IMR-90 (cell line): ENCODE measurements around the gene CROCC. TPM values are rescaled to one million over a fixed set of nuclear protein-coding genes. Genes with fewer than 3 reads are reported as not detected.

Experiments
- ATAC-seq: fragments of 200-7000 bp; cut with Tn5 transposase; 2 replicates; pipeline ENCODE4 v1.9.1; 2020; ENCODE audit warnings: low read depth, mild to moderate bottlenecking, moderate library complexity
- BruUV-seq: library from RNA; stranded (reverse); fragments of 400-500 nt; replicated peaks from 2 replicates; lab custom pipeline; 2021; lab: Mats Ljungman, UMichigan
- CTCF ChIA-PET: fragments of 300-600 bp; formaldehyde crosslinking; extraction: SDS; loops from one replicate; lab custom pipeline; 2021; ENCODE audit warnings: antibody characterized with exemption; lab: Yijun Ruan, JAX
- POLR2A ChIA-PET: fragments of 300-600 bp; sonication (Branson Sonifier 250); formaldehyde crosslinking; loops from one replicate; lab custom pipeline; 2022; ENCODE audit warnings: antibody characterized with exemption; ENCODE audit not compliant: unreplicated experiment; lab: Charles Lee
- DNase-seq: peaks from one replicate; pipeline ENCODE4 v3.0.0; 2013
- H2AFZ ChIP-seq: replicated peaks from 2 replicates; pipeline ENCODE3; 2013; ENCODE audit warnings: low read length, mild to moderate bottlenecking; ENCODE audit not compliant: poor library complexity
- H2AK5ac ChIP-seq: 2 replicates; pipeline ENCODE4 v1.6.1; 2013; ENCODE audit warnings: low read depth, low read length, inconsistent platforms
- H2AK9ac ChIP-seq: replicated peaks from 2 replicates; pipeline ENCODE3; 2013; ENCODE audit warnings: mild to moderate bottlenecking, low read depth, low read length, moderate library complexity; ENCODE audit not compliant: poor library complexity
- H2BK120ac ChIP-seq: 2 replicates; pipeline ENCODE4 v1.6.1; 2013; ENCODE audit warnings: low read depth, low read length, inconsistent platforms
- H2BK15ac ChIP-seq: 3 replicates; pipeline ENCODE4 v1.6.1; 2013; ENCODE audit warnings: low read depth, low read length, inconsistent platforms
- H2BK20ac ChIP-seq: 2 replicates; pipeline ENCODE4 v1.6.1; 2013; ENCODE audit warnings: low read depth, mild to moderate bottlenecking, inconsistent platforms, low read length, moderate library complexity
- H2BK5ac ChIP-seq: 2 replicates; pipeline ENCODE4 v1.6.1; 2013; ENCODE audit warnings: mild to moderate bottlenecking, low read depth, low read length, inconsistent platforms; ENCODE audit not compliant: poor library complexity, severe bottlenecking
- H3K14ac ChIP-seq: replicated peaks from 2 replicates; pipeline ENCODE4 v1.6.1; 2013; ENCODE audit warnings: low read depth, low read length, inconsistent platforms
- H3K18ac ChIP-seq: 2 replicates; pipeline ENCODE4 v1.6.1; 2013; ENCODE audit warnings: low read depth, low read length, control low read depth
- H3K23ac ChIP-seq: 2 replicates; pipeline ENCODE4 v1.6.1; 2013; ENCODE audit warnings: low read depth, low read length, inconsistent platforms
- H3K27ac ChIP-seq: 2 replicates; pipeline ENCODE4 v1.5.1; 2013; ENCODE audit warnings: mild to moderate bottlenecking, control low read depth, low read length; ENCODE audit not compliant: insufficient read depth
- H3K27me3 ChIP-seq: 2 replicates; pipeline ENCODE4 v1.6.1; 2013; ENCODE audit warnings: low read length; ENCODE audit not compliant: control insufficient read depth, insufficient read depth
- H3K36me3 ChIP-seq: 2 replicates; pipeline ENCODE4 v1.6.1; 2013; ENCODE audit warnings: low read length, mixed read lengths; ENCODE audit not compliant: control insufficient read depth, insufficient read depth
- H3K4ac ChIP-seq: 2 replicates; pipeline ENCODE4 v1.6.1; 2013; ENCODE audit warnings: low read depth, low read length, inconsistent platforms
- H3K4me1 ChIP-seq: 2 replicates; pipeline ENCODE4 v1.6.1; 2013; ENCODE audit warnings: low read length, mixed read lengths; ENCODE audit not compliant: control insufficient read depth, insufficient read depth
- H3K4me2 ChIP-seq: 2 replicates; pipeline ENCODE4 v1.6.1; 2013; ENCODE audit warnings: low read depth, mild to moderate bottlenecking, control low read depth, low read length, moderate library complexity
- H3K4me3 ChIP-seq: 2 replicates; pipeline ENCODE4 v1.5.1; 2013; ENCODE audit warnings: low read depth, mild to moderate bottlenecking, control low read depth, low read length, moderate library complexity; ENCODE audit not compliant: insufficient read depth
- H3K56ac ChIP-seq: 2 replicates; pipeline ENCODE4 v1.6.1; 2013; ENCODE audit warnings: low read length, inconsistent platforms; ENCODE audit not compliant: insufficient read depth; ENCODE audit errors: extremely low read depth
- H3K79me1 ChIP-seq, 2 experiments: 2 replicates each; pipeline ENCODE4 v1.6.1; 2013; ENCODE audit warnings: low read length in 2 of 2, inconsistent platforms in 1 of 2, low read depth in 1 of 2
- H3K9ac ChIP-seq: 2 replicates; pipeline ENCODE4 v1.6.1; 2013; ENCODE audit warnings: low read depth, low read length, control low read depth
- H3K9me1 ChIP-seq: 2 replicates; pipeline ENCODE4 v1.6.1; 2013; ENCODE audit warnings: low read length, inconsistent platforms; ENCODE audit not compliant: insufficient read depth
- H3K9me3 ChIP-seq: 2 replicates; pipeline ENCODE4 v1.6.1; 2013; ENCODE audit warnings: low read length; ENCODE audit not compliant: control insufficient read depth, insufficient read depth
- H4K20me1 ChIP-seq: 2 replicates; pipeline ENCODE4 v1.6.1; 2013; ENCODE audit warnings: low read length, inconsistent platforms; ENCODE audit not compliant: insufficient read depth
- H4K5ac ChIP-seq: 2 replicates; pipeline ENCODE4 v1.6.1; 2013; ENCODE audit warnings: mild to moderate bottlenecking, low read depth, low read length, control low read depth
- H4K8ac ChIP-seq, 2 experiments: 2 replicates each; pipeline ENCODE4 v1.6.1; 2013; ENCODE audit warnings: low read depth in 2 of 2, low read length in 2 of 2, control low read depth in 1 of 2, inconsistent platforms in 1 of 2
- H4K91ac ChIP-seq: 2 replicates; pipeline ENCODE4 v1.6.1; 2013; ENCODE audit warnings: low read depth, low read length, inconsistent platforms; ENCODE audit not compliant: insufficient read depth
- CEBPB ChIP-seq: IDR thresholded peaks from 2 replicates; pipeline ENCODE4 v1.6.1; 2012; ENCODE audit warnings: low read depth, low read length, improper control_type of control experiment
- CTCF ChIP-seq: conservative IDR thresholded peaks from 2 replicates; pipeline ENCODE4 v1.5.1; 2012; ENCODE audit warnings: mild to moderate bottlenecking, low read depth, low read length, improper control_type of control experiment
- ELK1 ChIP-seq: fragments of 150-350 bp; IDR thresholded peaks from 2 replicates; pipeline ENCODE4 v1.6.1; 2016; ENCODE audit warnings: low read depth, mild to moderate bottlenecking, low read length, moderate library complexity, borderline replicate concordance
- FOS ChIP-seq: fragments of 150-350 bp; IDR thresholded peaks from 2 replicates; pipeline ENCODE4 v1.6.1; 2016; ENCODE audit warnings: low read depth, low read length
- MAFK ChIP-seq: IDR thresholded peaks from 2 replicates; pipeline ENCODE4 v1.6.1; 2012; ENCODE audit warnings: low read depth, low read length, improper control_type of control experiment
- POLR2A ChIP-seq: IDR thresholded peaks from 2 replicates; pipeline ENCODE4 v1.6.1; 2012; ENCODE audit warnings: mild to moderate bottlenecking, low read depth, low read length
- RAD21 ChIP-seq: IDR thresholded peaks from 2 replicates; pipeline ENCODE4 v1.6.1; 2012; ENCODE audit warnings: low read length, improper control_type of control experiment
- RCOR1 ChIP-seq: IDR thresholded peaks from 2 replicates; pipeline ENCODE4 v1.6.1; 2012; ENCODE audit warnings: mild to moderate bottlenecking, low read length, improper control_type of control experiment; ENCODE audit not compliant: insufficient replicate concordance
- RFX5 ChIP-seq: IDR thresholded peaks from 2 replicates; pipeline ENCODE4 v1.8.0; 2012; ENCODE audit warnings: low read depth, mild to moderate bottlenecking, low read length, moderate library complexity
- SMC3 ChIP-seq: fragments of 150-350 bp; IDR thresholded peaks from 2 replicates; pipeline ENCODE4 v1.6.1; 2016; ENCODE audit warnings: low read depth, mild to moderate bottlenecking, antibody characterized with exemption, low read length, moderate library complexity
- WGBS, 2 experiments: methylation state at CpG; one replicate each; pipeline versions ENCODE4 v1.1.5 to v1.1.7; 2013; ENCODE audit warnings: missing lambda C conversion rate in 2 of 2; ENCODE audit not compliant: insufficient read length in 1 of 2; ENCODE audit errors: extremely low coverage in 2 of 2; 5-methylcytosine and 5-hydroxymethylcytosine counted together
- dilution Hi-C: fragments of 300-500 bp; cut with HindIII; formaldehyde crosslinking; loops from one replicate; pipeline ENCODE4 v1.14.3; 2018; ENCODE audit warnings: low sequenced_read_pairs; ENCODE audit not compliant: unreplicated experiment
- in situ Hi-C: fragments of 300-500 bp; cut with MboI; formaldehyde crosslinking; loops from 3 replicates; pipeline ENCODE4 v1.14.3; 2019; ENCODE audit warnings: low sequenced_read_pairs, inconsistent platforms, mixed read lengths
- intact Hi-C: fragments of 100-400 bp; cut with micrococcal nuclease; formaldehyde crosslinking; loops from 2 replicates; pipeline ENCODE4 v1.10.0; 2022
- polyA plus RNA-seq, 3 experiments: library from polyadenylated mRNA; depleted of rRNA; stranded (reverse); fragments of >200 nt; gene quantifications; 2 replicates each; pipeline ENCODE4 v1.2.3, GENCODE V29; 2012; ENCODE audit warnings: low replicate concordance in 1 of 3
- total RNA-seq: library from RNA; depleted of rRNA; stranded (reverse); fragments of >200 nt; gene quantifications from 2 replicates; pipeline ENCODE4 v1.2.3, GENCODE V29; 2012

CROCC gene
- total and polyA plus RNA-seq, 2 of the 4 experiments (the other 2 are of a cell fraction) = 7.5 to 13.7 TPM

- in situ Hi-C loops = no loop called here
- no peak overlapping the region for H2BK20ac ChIP-seq
- no peak overlapping the region for H4K5ac ChIP-seq
- peaks cover 4% of the 10 kb centered on the region for H3K4me1 ChIP-seq
- H3K23ac ChIP-seq = no peak overlapping the region
- BruUV-seq = no TSS peak
- no peak overlapping the region for H3K27ac ChIP-seq
- H3K14ac ChIP-seq = no peak overlapping the region
- no peak overlapping the region for H4K8ac ChIP-seq
- no peaks in the 10 kb centered on the region for H3K9me3 ChIP-seq
- H2BK15ac ChIP-seq = no peak overlapping the region
- no peak overlapping the region for H2AK5ac ChIP-seq
- H2BK5ac ChIP-seq = no peak overlapping the region
- ChIA-PET POLR2A (interaction anchor here (0.6 kb wide), 1 partner anchor 401 kb away, joined by 3 read pairs; no protein-coding TSS in a partner anchor), CTCF (interaction anchor here (0.7 to 0.9 kb wide), 2 partner anchors 215 to 303 kb away, joined by 3 to 5 read pairs; no protein-coding TSS in a partner anchor)
- no peak overlapping the region for H3K9ac ChIP-seq
- H3K56ac ChIP-seq = no peak overlapping the region
- intact Hi-C loops = no loop called here
- TF ChIP-seq RFX5 = no peak
- no peak for TF ChIP-seq RCOR1
- TF ChIP-seq SMC3 = 0 out of 2 replicates have a peak, but pooled peaks have one; percentile 4
- no peak for TF ChIP-seq FOS
- no peak for TF ChIP-seq MAFK
- no peak for TF ChIP-seq ELK1
- no peak for TF ChIP-seq CEBPB
- TF ChIP-seq CTCF = peak; percentile 29
- TF ChIP-seq POLR2A = no peak
- peak; percentile 32; the same call in 1 of the 2 replicates for TF ChIP-seq RAD21
- dilution Hi-C loops = no loop called here
- H3K79me1 ChIP-seq = peaks cover 0 to 19% of the 10 kb centered on the region in 2 experiments; a peak in 2 of 4 replicates
- H2AK9ac ChIP-seq = no peak overlapping the region
- no peak overlapping the region for H3K4me2 ChIP-seq
- no peaks in the 10 kb centered on the region for H3K27me3 ChIP-seq
- peaks cover 4% of the 10 kb centered on the region; the same call in 1 of the 2 replicates for H3K9me1 ChIP-seq
- DNase-seq = no peak
- WGBS, 2 experiments = 68% methylated on average over 4 of the region's 4 CpGs; no CpG with 5 or more reads in 1 of the 2 experiments
- no peak overlapping the region; the same call in 1 of the 2 replicates for H3K4ac ChIP-seq
- no peak for ATAC-seq
- no peak overlapping the region for H2AFZ ChIP-seq
- no peak overlapping the region for H3K18ac ChIP-seq
- no peak overlapping the region for H3K4me3 ChIP-seq
- H2BK120ac ChIP-seq = no peak overlapping the region
- H4K20me1 ChIP-seq = no peaks in the 10 kb centered on the region; the same call in 1 of the 2 replicates
- H3K36me3 ChIP-seq = no peaks in the 10 kb centered on the region
- H4K91ac ChIP-seq = no peak overlapping the region
Measured at GRCh38 chr1:16915627-16915973, 6.1 kb upstream of the CROCC start.
